HepG2 (cell line): Measurements from ENCODE around the gene TSC22D1.

Experiments used
- CTCF ChIP-seq: sonication (generic); formaldehyde crosslinking; IDR thresholded peaks from 2 replicates; pipeline ENCODE4 v1.5.0; 2020; ENCODE audit warnings: mild to moderate bottlenecking, missing genetic modification reagents, moderate library complexity
- HOXA7 ChIP-seq: sonication (generic); formaldehyde crosslinking; IDR thresholded peaks from 2 replicates; pipeline ENCODE4 v1.8.1; 2022; ENCODE audit warnings: mild to moderate bottlenecking, missing genetic modification reagents, moderate library complexity
- MED1 ChIP-seq: sonication (generic); formaldehyde crosslinking; IDR thresholded peaks from 2 replicates; pipeline ENCODE4 v1.4.0; 2020; ENCODE audit warnings: missing genetic modification reagents
- NR2F6 ChIP-seq, 2 experiments: IDR thresholded peaks; 2 replicates each; pipeline ENCODE4 v1.6.1; 2016; ENCODE audit warnings: antibody characterized with exemption in 1 of 2, mild to moderate bottlenecking in 1 of 2
- SIN3A ChIP-seq: IDR thresholded peaks from 2 replicates; pipeline ENCODE4 v1.6.1; 2011; ENCODE audit warnings: low read depth, mild to moderate bottlenecking, control low read depth, low read length, borderline replicate concordance
- USF2 ChIP-seq, 2 experiments: sonication (generic) in 1 of 2; formaldehyde crosslinking in 1 of 2; IDR thresholded peaks; 2 replicates each; pipeline versions ENCODE4 v1.5.1 to v1.6.1; 2011 to 2020; ENCODE audit warnings: borderline replicate concordance in 1 of 2, low read depth in 1 of 2, low read length in 1 of 2, mild to moderate bottlenecking in 1 of 2, missing genetic modification reagents in 1 of 2, moderate library complexity in 1 of 2
- ZNF12 ChIP-seq: sonication (generic); formaldehyde crosslinking; IDR thresholded peaks from 2 replicates; pipeline ENCODE4 v1.5.0; 2020; ENCODE audit warnings: missing genetic modification reagents
- ZNF232 ChIP-seq: sonication (generic); formaldehyde crosslinking; IDR thresholded peaks from 2 replicates; pipeline ENCODE4 v1.4.0; 2020; ENCODE audit warnings: missing genetic modification reagents, borderline replicate concordance
- ZNF792 ChIP-seq: IDR thresholded peaks from 2 replicates; pipeline ENCODE4 v1.6.1; 2016
- ZNF878 ChIP-seq: sonication (generic); formaldehyde crosslinking; IDR thresholded peaks from 2 replicates; pipeline ENCODE4 v1.8.1; 2023; ENCODE audit warnings: mild to moderate bottlenecking, missing genetic modification reagents, moderate library complexity

DNA sequence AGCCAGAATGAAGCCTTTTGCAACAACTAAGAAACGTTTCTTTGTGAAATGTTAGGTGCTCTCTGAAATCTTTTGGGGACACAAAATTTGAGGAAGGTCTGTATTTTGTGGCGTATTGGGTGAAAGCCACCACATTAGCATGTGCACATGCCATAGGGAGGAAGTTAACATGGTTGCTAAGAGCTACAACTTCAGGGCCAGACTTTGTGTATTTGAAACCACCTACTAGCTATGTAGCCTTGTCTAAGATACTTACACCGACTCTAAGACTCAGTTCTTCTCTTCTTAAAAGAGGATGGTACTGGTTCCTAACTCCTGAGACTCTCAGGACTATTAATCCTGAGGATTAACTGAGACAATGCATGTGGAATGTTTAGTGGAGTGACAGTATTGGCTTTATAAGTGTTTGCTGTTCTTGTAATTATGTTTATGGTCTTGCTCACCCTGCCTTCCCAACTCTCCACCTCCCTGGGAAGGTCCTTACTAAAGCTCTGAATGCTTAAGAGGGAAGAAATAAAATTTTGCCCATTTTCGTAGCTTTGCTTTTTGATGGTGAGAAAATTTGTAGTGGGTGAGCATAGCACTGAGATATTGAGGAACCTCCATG is 187.0 kb downstream of the TSC22D1 start:
- TF ChIP-seq ZNF12 (CRISPR knock-in tag) (no peak), CTCF (CRISPR knock-in tag) (no peak), HOXA7 (CRISPR knock-in tag) (no peak), MED1 (CRISPR knock-in tag) (no peak), SIN3A (no peak), ZNF792 (CRISPR knock-in tag) (no peak), USF2 (IDR thresholded peaks at IDR 0.05; ENCODE audit: low read depth, low read length) (no peak), USF2 (CRISPR knock-in tag; IDR thresholded peaks at IDR 0.05; ENCODE audit: borderline replicate concordance) (no peak), NR2F6 (IDR thresholded peaks at IDR 0.05) (no peak), NR2F6 (CRISPR knock-in tag; IDR thresholded peaks at IDR 0.05) (no peak), ZNF878 (CRISPR knock-in tag) (no peak), ZNF232 (no peak)
